Activated CD4-positive, alpha-beta T cell treated with anti-CD3 and anti-CD28 coated beads, Interleukin-2, Interleukin-6, amounts not matched to agents 100 ng/mL and 50 ng/mL, durations not matched to agents 16 hours and 8 hours (primary cell): ENCODE data around the gene DZIP1.
A peak's percentile ranks its signal among the peaks of the same experiment; 100 is the strongest.

Experiments
- DNase-seq: peaks from one replicate; pipeline ENCODE4 v3.0.0-alpha.2; 2020

DZIP1 gene

GRCh38 chr13:95541911-95542474 lies 102.5 kb downstream of the DZIP1 start:
- no peak for DNase-seq

- DNase-seq: no peak
These were observed 103.2 kb downstream of the DZIP1 start for GRCh38 chr13:95541308-95541707.

- no peak for DNase-seq
These were observed 103.6 kb downstream of the DZIP1 start for GRCh38 chr13:95540888-95541287.

- peak; percentile 15 for DNase-seq
These were observed 107.8 kb downstream of the DZIP1 start for GRCh38 chr13:95536632-95537241.

GRCh38 chr13:95535243-95535642 lies 109.3 kb downstream of the DZIP1 start:
- peak; percentile 11 for DNase-seq

- no peak for DNase-seq
These were observed 110.9 kb downstream of the DZIP1 start for GRCh38 chr13:95533545-95534160.

- no peak for DNase-seq
These were observed 114.3 kb downstream of the DZIP1 start for GRCh38 chr13:95530178-95530577.
